ENCODE data around the gene PROP1. TPM values are rescaled to one million over a fixed set of nuclear protein-coding genes. Genes with fewer than 3 reads are reported as not detected.
"Not testable (repeated sequence)": the region's sequence is repeated elsewhere in the genome, so short reads cannot be mapped to it uniquely, and the experiment has no call there.

The PROP1 gene
- total RNA-seq, 1 donor from 2014 or later = not detected

GRCh38 chr5:177980743-177981151, 15.3 kb downstream of the PROP1 start:
- TF ChIP-seq CTCF (conservative IDR thresholded peaks at IDR 0.05; ENCODE audit: low read depth, low read length) = no peak
- no peak overlapping the region for H3K4me3 ChIP-seq (ENCODE audit: low read depth, low read length)
- DNase-seq (ENCODE audit: low read depth) = no peak

- not testable (repeated sequence) for DNase-seq (ENCODE audit: low read depth); H3K4me3 ChIP-seq (ENCODE audit: low read depth, low read length)
Observed at GRCh38 chr5:177977600-177977999, 18.4 kb downstream of the PROP1 start.

GRCh38 chr5:177973066-177973635, 22.9 kb downstream of the PROP1 start:
- no peak for DNase-seq (ENCODE audit: low read depth)
- TF ChIP-seq CTCF (conservative IDR thresholded peaks at IDR 0.05; ENCODE audit: low read depth, low read length) = no peak
- H3K4me3 ChIP-seq (ENCODE audit: low read depth, low read length) = no peak overlapping the region

GRCh38 chr5:177972613-177973012, 23.4 kb downstream of the PROP1 start:
- no peak overlapping the region for H3K4me3 ChIP-seq (ENCODE audit: low read depth, low read length)
- TF ChIP-seq CTCF (conservative IDR thresholded peaks at IDR 0.05; ENCODE audit: low read depth, low read length) = no peak
- no peak for DNase-seq (ENCODE audit: low read depth)

GRCh38 chr5:177972014-177972413, 24.0 kb downstream of the PROP1 start:
- H3K4me3 ChIP-seq (ENCODE audit: low read depth, low read length); DNase-seq (ENCODE audit: low read depth): not testable (repeated sequence)

- no peak overlapping the region for H3K4me3 ChIP-seq (ENCODE audit: low read depth, low read length)
- no peak for TF ChIP-seq CTCF (conservative IDR thresholded peaks at IDR 0.05; ENCODE audit: low read depth, low read length)
- no peak for DNase-seq (ENCODE audit: low read depth)
Observed at GRCh38 chr5:177968661-177969211, 27.3 kb downstream of the PROP1 start.

GRCh38 chr5:177967221-177967887, 28.7 kb downstream of the PROP1 start:
- TF ChIP-seq CTCF (conservative IDR thresholded peaks at IDR 0.05; ENCODE audit: low read depth, low read length) = no peak
- DNase-seq (ENCODE audit: low read depth) = no peak
- no peak overlapping the region for H3K4me3 ChIP-seq (ENCODE audit: low read depth, low read length)

GRCh38 chr5:177966839-177967166, 29.2 kb downstream of the PROP1 start:
- DNase-seq (ENCODE audit: low read depth) = no peak
- no peak overlapping the region for H3K4me3 ChIP-seq (ENCODE audit: low read depth, low read length)
- no peak for TF ChIP-seq CTCF (conservative IDR thresholded peaks at IDR 0.05; ENCODE audit: low read depth, low read length)
